Brain microvascular endothelial cell (primary cell): ENCODE results near the gene MAD1L1.

Source experiments
- DNase-seq: peaks from one replicate; pipeline ENCODE4 v3.0.0-alpha.2; 2020
- H3K27ac ChIP-seq: fragments of 250-450 bp; sonication (Bioruptor Pico); 2 replicates; pipeline ENCODE4 v1.5.1; 2020; ENCODE audit warnings: mild to moderate bottlenecking, moderate library complexity
- H3K27me3 ChIP-seq: fragments of 250-450 bp; sonication (Bioruptor Pico); replicated peaks from 2 replicates; pipeline ENCODE4 v1.5.1; 2020; ENCODE audit warnings: mild to moderate bottlenecking
- H3K36me3 ChIP-seq: fragments of 250-450 bp; sonication (Bioruptor Pico); replicated peaks from 2 replicates; pipeline ENCODE4 v1.5.1; 2020; ENCODE audit warnings: mild to moderate bottlenecking
- H3K4me3 ChIP-seq: 2 replicates; pipeline ENCODE4 v1.5.1; 2011; ENCODE audit warnings: low read depth, mild to moderate bottlenecking, control low read depth, low read length, moderate library complexity
- in situ Hi-C: cut with HindIII; loops from 2 replicates; pipeline ENCODE4 v1.10.0; 2017; ENCODE audit warnings: low sequenced_read_pairs, low pct_ligation_motif_present
- TF ChIP-seq, protein P1 (sequence below): IDR thresholded peaks from 2 replicates; pipeline ENCODE4 v1.5.1; 2011; ENCODE audit warnings: low read depth, mild to moderate bottlenecking, moderate library complexity, low read length, control low read depth, inconsistent platforms; ENCODE audit errors: missing control alignments

The MAD1L1 gene

DNA sequence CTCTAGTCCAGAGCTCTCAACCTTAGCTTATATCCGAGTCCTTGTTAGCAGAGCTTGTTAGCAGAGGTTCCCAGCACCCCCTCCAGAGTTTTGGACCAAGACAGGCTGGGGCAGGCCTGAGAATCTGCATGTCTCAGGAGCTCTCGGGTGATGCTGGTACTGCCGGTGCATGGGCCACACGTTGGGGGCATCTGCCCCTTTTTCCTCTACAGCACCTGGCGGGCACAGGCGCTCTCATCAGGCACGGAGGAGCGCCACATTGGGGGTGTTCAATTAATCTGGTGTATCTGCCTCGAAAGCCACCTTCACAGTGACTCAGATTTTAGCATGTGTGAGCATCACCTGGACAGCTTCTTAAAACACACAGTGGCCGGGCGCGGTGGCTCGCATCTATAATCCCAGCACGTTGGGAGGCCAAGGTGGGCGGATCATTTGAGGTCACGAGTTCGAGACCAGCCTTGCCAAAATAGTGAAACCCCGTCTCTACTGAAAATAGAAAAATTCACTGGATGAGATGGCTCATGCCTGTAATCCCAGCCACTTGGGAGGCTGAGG is 445.0 kb downstream of the MAD1L1 start:
- TF ChIP-seq, protein P1, sequence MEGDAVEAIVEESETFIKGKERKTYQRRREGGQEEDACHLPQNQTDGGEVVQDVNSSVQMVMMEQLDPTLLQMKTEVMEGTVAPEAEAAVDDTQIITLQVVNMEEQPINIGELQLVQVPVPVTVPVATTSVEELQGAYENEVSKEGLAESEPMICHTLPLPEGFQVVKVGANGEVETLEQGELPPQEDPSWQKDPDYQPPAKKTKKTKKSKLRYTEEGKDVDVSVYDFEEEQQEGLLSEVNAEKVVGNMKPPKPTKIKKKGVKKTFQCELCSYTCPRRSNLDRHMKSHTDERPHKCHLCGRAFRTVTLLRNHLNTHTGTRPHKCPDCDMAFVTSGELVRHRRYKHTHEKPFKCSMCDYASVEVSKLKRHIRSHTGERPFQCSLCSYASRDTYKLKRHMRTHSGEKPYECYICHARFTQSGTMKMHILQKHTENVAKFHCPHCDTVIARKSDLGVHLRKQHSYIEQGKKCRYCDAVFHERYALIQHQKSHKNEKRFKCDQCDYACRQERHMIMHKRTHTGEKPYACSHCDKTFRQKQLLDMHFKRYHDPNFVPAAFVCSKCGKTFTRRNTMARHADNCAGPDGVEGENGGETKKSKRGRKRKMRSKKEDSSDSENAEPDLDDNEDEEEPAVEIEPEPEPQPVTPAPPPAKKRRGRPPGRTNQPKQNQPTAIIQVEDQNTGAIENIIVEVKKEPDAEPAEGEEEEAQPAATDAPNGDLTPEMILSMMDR, result no peak
- Histone ChIP-seq H3K27ac (no peak overlapping the region), H3K36me3 (no peaks in the 10 kb centered on the region), H3K4me3 (no peak overlapping the region), H3K27me3 (no peaks in the 10 kb centered on the region)
- DNase-seq, result no peak
- in situ Hi-C loops, result no loop called here

DNA sequence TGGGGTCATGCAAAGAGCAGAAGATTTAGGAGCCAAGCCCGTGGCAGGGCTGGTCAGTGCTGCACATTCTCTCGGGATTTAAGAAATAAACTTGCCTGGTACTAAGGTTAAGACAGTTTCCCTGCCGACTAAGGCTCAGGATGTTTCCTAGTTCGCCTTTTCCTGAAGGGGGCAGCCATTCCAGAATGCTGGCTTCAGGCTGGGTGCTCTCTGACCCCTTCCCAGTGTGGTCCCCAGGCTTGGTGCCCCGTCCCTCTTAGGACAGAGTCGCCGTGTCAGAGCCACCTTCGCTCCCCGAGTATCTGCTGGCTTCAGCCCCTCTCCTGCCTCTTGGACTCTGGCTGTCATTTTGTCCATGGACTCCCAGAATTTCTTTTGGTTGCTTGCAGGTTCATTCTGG is 445.5 kb downstream of the MAD1L1 start:
- no peaks in the 10 kb centered on the region for H3K36me3 ChIP-seq
- no peak for DNase-seq
- H3K27ac ChIP-seq, result no peak overlapping the region
- H3K27me3 ChIP-seq, result no peaks in the 10 kb centered on the region
- in situ Hi-C loops, result no loop called here
- TF ChIP-seq, protein P1, result no peak
- H3K4me3 ChIP-seq, result no peak overlapping the region

DNA sequence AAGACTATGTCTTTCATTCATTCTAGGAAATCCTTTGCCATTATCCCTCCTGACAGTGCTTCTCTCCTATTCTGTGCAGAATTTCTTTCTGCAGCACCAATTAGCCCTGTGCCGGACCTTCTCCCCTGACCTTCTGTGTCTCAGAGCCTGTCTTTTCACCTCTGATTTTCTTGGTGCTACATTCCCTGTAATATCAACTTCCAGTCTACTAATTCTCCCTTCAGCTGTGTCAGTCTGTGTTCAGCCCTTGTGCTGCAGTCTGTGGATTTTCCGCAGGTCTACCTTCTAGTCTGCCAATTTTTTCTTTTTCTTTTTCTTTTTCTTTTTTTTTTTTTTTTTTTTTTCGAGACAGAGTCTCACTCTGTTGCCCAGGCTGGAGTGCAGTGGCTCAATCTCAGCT is 446.9 kb downstream of the MAD1L1 start:
- TF ChIP-seq, protein P1, result no peak
- DNase-seq, result no peak
- H3K27me3 ChIP-seq, result no peaks in the 10 kb centered on the region
- no peak overlapping the region for H3K4me3 ChIP-seq
- H3K36me3 ChIP-seq, result no peaks in the 10 kb centered on the region
- H3K27ac ChIP-seq, result no peak overlapping the region
- in situ Hi-C loops, result no loop called here

DNA sequence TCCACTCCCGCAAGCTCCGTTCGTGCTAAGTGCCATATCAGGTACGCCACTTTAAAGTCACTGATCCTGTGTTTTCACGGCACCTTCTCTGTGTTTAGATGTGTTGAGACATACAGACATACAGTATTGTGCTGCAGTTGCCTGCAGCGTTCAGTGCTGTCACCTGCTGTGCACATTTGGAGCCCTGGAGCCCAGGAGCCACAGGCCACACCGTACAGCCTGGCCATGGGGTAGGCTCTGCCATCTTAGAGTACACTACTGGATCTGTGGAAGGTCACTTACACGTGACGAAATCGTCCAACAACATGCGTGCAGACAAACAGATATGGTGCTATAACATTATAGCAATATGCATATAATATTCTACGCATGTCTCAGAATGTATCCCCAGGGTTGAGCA is 451.4 kb downstream of the MAD1L1 start:
- DNase-seq, result no peak
- in situ Hi-C loops, result no loop called here
- Histone ChIP-seq H3K4me3 (no peak overlapping the region), H3K27me3 (no peaks in the 10 kb centered on the region), H3K36me3 (no peaks in the 10 kb centered on the region), H3K27ac (no peak overlapping the region)
- TF ChIP-seq, protein P1, result no peak

DNA sequence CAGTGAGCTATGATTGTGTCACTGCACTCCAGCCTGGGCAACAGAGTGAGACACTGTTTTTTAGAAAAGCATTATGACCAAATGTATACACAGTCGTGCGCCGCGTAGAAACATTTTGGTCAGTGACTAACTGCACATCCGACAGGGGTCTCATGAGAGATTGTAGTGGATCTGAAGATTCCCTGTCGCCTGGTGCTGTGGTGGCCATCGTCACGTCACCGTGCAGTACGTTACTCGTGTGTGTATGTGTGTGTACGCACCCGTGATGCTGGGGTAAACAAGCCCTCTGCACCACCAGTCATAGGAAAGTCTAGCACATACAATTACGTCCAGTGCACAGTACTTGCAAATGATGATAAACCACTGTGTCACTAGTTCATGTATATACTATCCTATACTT is 453.3 kb downstream of the MAD1L1 start:
- in situ Hi-C loops, result no loop called here
- no peak for DNase-seq
- TF ChIP-seq, protein P1, result no peak
- H3K4me3 ChIP-seq, result no peak overlapping the region
- H3K27ac ChIP-seq, result no peak overlapping the region
- H3K27me3 ChIP-seq, result no peaks in the 10 kb centered on the region
- no peaks in the 10 kb centered on the region for H3K36me3 ChIP-seq

DNA sequence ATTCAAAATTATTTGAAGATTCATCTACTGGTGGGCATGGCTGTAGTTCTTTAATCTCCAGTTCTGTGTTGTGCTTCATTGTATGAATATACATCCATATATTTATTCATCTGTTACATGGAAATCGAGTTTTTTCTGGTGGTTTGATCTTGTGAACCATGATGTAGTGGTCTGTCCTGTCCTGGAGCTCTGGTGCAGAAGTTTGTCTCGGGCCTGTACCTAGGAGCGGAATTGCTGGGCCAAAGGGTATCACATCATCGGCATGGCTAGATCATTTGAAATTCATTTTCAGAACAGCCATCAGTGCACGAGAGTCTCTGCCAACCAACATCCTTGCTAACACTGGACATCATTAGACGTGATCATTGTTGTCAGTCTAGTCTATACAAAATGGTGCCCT is 455.6 kb downstream of the MAD1L1 start:
- in situ Hi-C loops, result no loop called here
- H3K36me3 ChIP-seq, result no peaks in the 10 kb centered on the region
- DNase-seq, result no peak
- H3K27me3 ChIP-seq, result no peaks in the 10 kb centered on the region
- no peak overlapping the region for H3K27ac ChIP-seq
- TF ChIP-seq, protein P1, result no peak
- H3K4me3 ChIP-seq, result no peak overlapping the region
